Liver (tissue), 9 donors: ENCODE measurements around the gene RASA3. TPM values are rescaled to one million over a fixed set of nuclear protein-coding genes. Genes with fewer than 3 reads are reported as not detected.
A peak's percentile ranks its signal among the peaks of the same experiment; 100 is the strongest.

ENCODE experiments used
- DNase-seq: peaks from one replicate; pipeline ENCODE4 v3.0.0-alpha.2; 2017; ENCODE audit warnings: low spot score
- H3K27ac ChIP-seq, 2 donors: one replicate each; pipeline ENCODE4 v1.7.0; 2013; ENCODE audit warnings: inconsistent platforms in 2 of 2, low read length in 2 of 2, control low read depth in 1 of 2, low read depth in 1 of 2, mild to moderate bottlenecking in 1 of 2
- H3K27me3 ChIP-seq, 4 donors: one replicate each; pipeline versions ENCODE4 v1.6.1 to v1.7.0; 2013; ENCODE audit warnings: low read length in 3 of 4, inconsistent platforms in 1 of 4, mild to moderate bottlenecking in 1 of 4, moderate library complexity in 1 of 4; ENCODE audit not compliant: control insufficient read depth in 4 of 4, insufficient read depth in 4 of 4
- H3K36me3 ChIP-seq, 4 donors: one replicate each; pipeline versions ENCODE4 v1.6.1 to v1.7.0; 2013; ENCODE audit warnings: low read length in 3 of 4, mild to moderate bottlenecking in 3 of 4, low read depth in 1 of 4, moderate library complexity in 1 of 4; ENCODE audit not compliant: control insufficient read depth in 4 of 4, insufficient read depth in 3 of 4
- H3K4me1 ChIP-seq, 4 donors: one replicate each; pipeline versions ENCODE4 v1.6.1 to v1.7.0; 2013; ENCODE audit warnings: low read length in 3 of 4, mild to moderate bottlenecking in 3 of 4, moderate library complexity in 1 of 4; ENCODE audit not compliant: control insufficient read depth in 4 of 4, insufficient read depth in 4 of 4
- H3K4me3 ChIP-seq, 3 donors: one replicate each; pipeline versions ENCODE4 v1.6.1 to v1.7.0; 2013; ENCODE audit warnings: low read length in 3 of 3, control low read depth in 1 of 3, low read depth in 1 of 3, mild to moderate bottlenecking in 1 of 3
- H3K9ac ChIP-seq, 2 donors: one replicate each; pipeline ENCODE4 v1.7.0; 2013; ENCODE audit warnings: low read length in 2 of 2, mild to moderate bottlenecking in 2 of 2, moderate library complexity in 2 of 2, control low read depth in 1 of 2, low read depth in 1 of 2
- H3K9me3 ChIP-seq, 4 donors: one replicate each; pipeline versions ENCODE4 v1.6.1 to v1.7.0; 2013; ENCODE audit warnings: low read length in 3 of 4; ENCODE audit not compliant: control insufficient read depth in 4 of 4
- CTCF ChIP-seq: fragments of 150-350 bp; IDR thresholded peaks from 2 replicates; pipeline ENCODE4 v1.5.1; 2017; ENCODE audit warnings: improper control_type of control experiment, low read depth, low read length; ENCODE audit not compliant: missing input control
- EGR1 ChIP-seq, 2 donors: IDR thresholded peaks; 2 replicates each; pipeline ENCODE4 v1.6.1; 2016 to 2018; ENCODE audit warnings: antibody characterized with exemption in 2 of 2, low read depth in 2 of 2
- FOXA1 ChIP-seq: IDR thresholded peaks from 2 replicates; pipeline ENCODE4 v1.6.1; 2016; ENCODE audit warnings: antibody characterized with exemption
- FOXA2 ChIP-seq: IDR thresholded peaks from 2 replicates; pipeline ENCODE4 v1.6.1; 2016; ENCODE audit warnings: antibody characterized with exemption
- GABPA ChIP-seq, 2 donors: IDR thresholded peaks in 1 of 2; conservative IDR thresholded peaks in 1 of 2; 2 replicates each; pipeline ENCODE4 v1.6.1; 2016; ENCODE audit warnings: antibody characterized with exemption in 2 of 2, mild to moderate bottlenecking in 1 of 2, moderate library complexity in 1 of 2
- HNF4A ChIP-seq, 2 donors: conservative IDR thresholded peaks; 2 replicates each; pipeline ENCODE4 v1.6.1; 2016; ENCODE audit warnings: antibody characterized with exemption in 2 of 2, mild to moderate bottlenecking in 2 of 2
- HNF4G ChIP-seq: IDR thresholded peaks from 2 replicates; pipeline ENCODE4 v1.6.1; 2016; ENCODE audit warnings: antibody characterized with exemption
- NR2F2 ChIP-seq: IDR thresholded peaks from 2 replicates; pipeline ENCODE4 v1.6.1; 2016; ENCODE audit warnings: antibody characterized with exemption
- RAD21 ChIP-seq, 2 donors: IDR thresholded peaks; 2 replicates each; pipeline ENCODE4 v1.6.1; 2016; ENCODE audit warnings: antibody characterized with exemption in 2 of 2, mild to moderate bottlenecking in 2 of 2
- RXRA ChIP-seq, 2 donors: IDR thresholded peaks; 2 replicates each; pipeline ENCODE4 v1.6.1; 2017 to 2018; ENCODE audit warnings: antibody characterized with exemption in 2 of 2, mild to moderate bottlenecking in 1 of 2
- SP1 ChIP-seq: IDR thresholded peaks from 2 replicates; pipeline ENCODE4 v1.6.1; 2018; ENCODE audit warnings: antibody characterized with exemption, mild to moderate bottlenecking
- TAF1 ChIP-seq: conservative IDR thresholded peaks from 2 replicates; pipeline ENCODE4 v1.6.1; 2016; ENCODE audit warnings: antibody characterized with exemption, mild to moderate bottlenecking
- YY1 ChIP-seq: IDR thresholded peaks from 2 replicates; pipeline ENCODE4 v1.6.1; 2016; ENCODE audit warnings: antibody characterized with exemption, mild to moderate bottlenecking
- ZBTB33 ChIP-seq: IDR thresholded peaks from 2 replicates; pipeline ENCODE4 v1.6.1; 2016; ENCODE audit warnings: antibody characterized with exemption
- whole genome bisulfite sequencing: extraction: QIAGEN DNeasy Blood & Tissue Kit; methylation state at CpG from one replicate; pipeline ENCODE4 v1.1.7; 2013; 5-methylcytosine and 5-hydroxymethylcytosine counted together
- polyA plus RNA-seq, 2 donors: library from polyadenylated mRNA; stranded (reverse) in 1 of 2; unstranded in 1 of 2; fragments of 200-250 nt in 1 of 2; fragments of >200 nt in 1 of 2; fragmentation: Nextera tagmentation in 1 of 2; extraction: Ambion mirVana in 1 of 2; gene quantifications; one replicate each; pipeline versions ENCODE4 v1.2.1 to v1.2.3, GENCODE V29; 2013 to 2015
- total RNA-seq, 2 donors: library from RNA; depleted of rRNA; stranded (reverse); fragments of >200 nt; gene quantifications; one replicate each; pipeline ENCODE4 v1.2.3, GENCODE V29; 2014
- TF ChIP-seq, protein P1 (sequence below): IDR thresholded peaks from 2 replicates; pipeline ENCODE4 v1.6.1; 2016; ENCODE audit warnings: antibody characterized with exemption
- TF ChIP-seq, protein P2 (sequence below): IDR thresholded peaks from 2 replicates; pipeline ENCODE4 v1.6.1; 2016; ENCODE audit warnings: antibody characterized with exemption, mild to moderate bottlenecking
- TF ChIP-seq, protein P3 (sequence below): IDR thresholded peaks from 2 replicates; pipeline ENCODE4 v1.6.1; 2016; ENCODE audit warnings: antibody characterized with exemption
- donor health status: healthy.
- donor health status: healthy.
- donor health status: healthy.
- donor health status: healthy.
- donor health status: healthy.

The RASA3 gene
- total and polyA plus RNA-seq, 4 donors = 0.64 to 5.9 (median 3.8) TPM

- Histone ChIP-seq H3K27ac (peak overlapping the region; percentile 50 to 77), H3K9ac (no peak overlapping the region), H3K36me3 (no peaks in the 10 kb centered on the region), H3K9me3 (no peaks in the 10 kb centered on the region), H3K4me3 (no peak overlapping the region), H3K4me1 (peaks cover 0 to 14% (median 5%) of the 10 kb centered on the region in 4 donors), H3K27me3 (no peaks in the 10 kb centered on the region)
- TF ChIP-seq, protein P1, sequence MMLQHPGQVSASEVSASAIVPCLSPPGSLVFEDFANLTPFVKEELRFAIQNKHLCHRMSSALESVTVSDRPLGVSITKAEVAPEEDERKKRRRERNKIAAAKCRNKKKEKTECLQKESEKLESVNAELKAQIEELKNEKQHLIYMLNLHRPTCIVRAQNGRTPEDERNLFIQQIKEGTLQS = no peak
- TF ChIP-seq, protein P2, sequence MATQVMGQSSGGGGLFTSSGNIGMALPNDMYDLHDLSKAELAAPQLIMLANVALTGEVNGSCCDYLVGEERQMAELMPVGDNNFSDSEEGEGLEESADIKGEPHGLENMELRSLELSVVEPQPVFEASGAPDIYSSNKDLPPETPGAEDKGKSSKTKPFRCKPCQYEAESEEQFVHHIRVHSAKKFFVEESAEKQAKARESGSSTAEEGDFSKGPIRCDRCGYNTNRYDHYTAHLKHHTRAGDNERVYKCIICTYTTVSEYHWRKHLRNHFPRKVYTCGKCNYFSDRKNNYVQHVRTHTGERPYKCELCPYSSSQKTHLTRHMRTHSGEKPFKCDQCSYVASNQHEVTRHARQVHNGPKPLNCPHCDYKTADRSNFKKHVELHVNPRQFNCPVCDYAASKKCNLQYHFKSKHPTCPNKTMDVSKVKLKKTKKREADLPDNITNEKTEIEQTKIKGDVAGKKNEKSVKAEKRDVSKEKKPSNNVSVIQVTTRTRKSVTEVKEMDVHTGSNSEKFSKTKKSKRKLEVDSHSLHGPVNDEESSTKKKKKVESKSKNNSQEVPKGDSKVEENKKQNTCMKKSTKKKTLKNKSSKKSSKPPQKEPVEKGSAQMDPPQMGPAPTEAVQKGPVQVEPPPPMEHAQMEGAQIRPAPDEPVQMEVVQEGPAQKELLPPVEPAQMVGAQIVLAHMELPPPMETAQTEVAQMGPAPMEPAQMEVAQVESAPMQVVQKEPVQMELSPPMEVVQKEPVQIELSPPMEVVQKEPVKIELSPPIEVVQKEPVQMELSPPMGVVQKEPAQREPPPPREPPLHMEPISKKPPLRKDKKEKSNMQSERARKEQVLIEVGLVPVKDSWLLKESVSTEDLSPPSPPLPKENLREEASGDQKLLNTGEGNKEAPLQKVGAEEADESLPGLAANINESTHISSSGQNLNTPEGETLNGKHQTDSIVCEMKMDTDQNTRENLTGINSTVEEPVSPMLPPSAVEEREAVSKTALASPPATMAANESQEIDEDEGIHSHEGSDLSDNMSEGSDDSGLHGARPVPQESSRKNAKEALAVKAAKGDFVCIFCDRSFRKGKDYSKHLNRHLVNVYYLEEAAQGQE = no peak
- TF ChIP-seq, protein P3, sequence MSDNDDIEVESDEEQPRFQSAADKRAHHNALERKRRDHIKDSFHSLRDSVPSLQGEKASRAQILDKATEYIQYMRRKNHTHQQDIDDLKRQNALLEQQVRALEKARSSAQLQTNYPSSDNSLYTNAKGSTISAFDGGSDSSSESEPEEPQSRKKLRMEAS = no peak
- no peak for TF ChIP-seq RAD21 (IDR thresholded peaks at IDR 0.05)
- TF ChIP-seq TAF1 = no peak
- no peak for TF ChIP-seq FOXA1
- no peak for TF ChIP-seq HNF4A (conservative IDR thresholded peaks at IDR 0.05)
- no peak for TF ChIP-seq RXRA (IDR thresholded peaks at IDR 0.05)
- no peak for TF ChIP-seq GABPA (IDR thresholded peaks at IDR 0.05 in 1 of 2, conservative IDR thresholded peaks at IDR 0.05 in 1 of 2)
- TF ChIP-seq ZBTB33 = no peak
- no peak for TF ChIP-seq YY1
- TF ChIP-seq SP1 = no peak
- no peak for TF ChIP-seq CTCF
- TF ChIP-seq EGR1 (IDR thresholded peaks at IDR 0.05; ENCODE audit: low read depth in 2 of 2) = no peak
- no peak for TF ChIP-seq HNF4G
- TF ChIP-seq FOXA2 = no peak
- TF ChIP-seq NR2F2 = no peak
- 18% methylated on average over 11 of the region's 11 CpGs for WGBS
- no peak for DNase-seq
Observed at GRCh38 chr13:114118511-114119123, 13.8 kb downstream of the RASA3 start.
